HG02981 (cell line): Measurements from ENCODE around the gene FALEC.
"Not testable (repeated sequence)": the region's sequence is repeated elsewhere in the genome, so short reads cannot be mapped to it uniquely, and the experiment has no call there.

ENCODE experiments used
- ATAC-seq: cut with Tn5 transposase; IDR thresholded peaks from one replicate; pipeline ENCODE4 v1.9.1; 2021; ENCODE audit warnings: mild to moderate bottlenecking, moderate library complexity; ENCODE audit not compliant: unreplicated experiment

FALEC gene

DNA sequence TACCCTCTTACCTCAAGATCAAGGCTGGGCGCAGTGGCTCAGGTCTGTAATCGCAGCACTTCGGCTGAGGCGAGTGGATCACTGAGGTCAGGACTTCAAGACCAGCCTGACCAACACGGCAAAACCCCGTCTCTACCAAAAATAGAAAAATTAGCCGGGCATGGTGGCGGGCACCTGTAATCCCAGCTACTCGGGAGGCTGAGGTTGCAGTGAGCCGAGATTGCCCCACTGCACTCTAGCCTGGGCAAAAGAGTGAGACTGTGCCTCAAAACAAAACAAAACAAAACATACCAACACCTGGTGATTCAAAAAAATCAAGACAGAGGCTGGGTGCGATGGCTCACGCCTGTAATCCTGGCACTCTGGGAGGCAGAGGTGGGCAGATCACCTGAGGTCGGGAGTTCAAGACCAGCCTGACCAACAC lies 58.1 kb downstream of the FALEC start:
- ATAC-seq: not testable (repeated sequence)

GRCh38 chr1:150574260-150575071 lies 58.9 kb downstream of the FALEC start:
- ATAC-seq: no peak

- no peak for ATAC-seq
Observed at GRCh38 chr1:150575072-150575489, 59.5 kb downstream of the FALEC start.

DNA sequence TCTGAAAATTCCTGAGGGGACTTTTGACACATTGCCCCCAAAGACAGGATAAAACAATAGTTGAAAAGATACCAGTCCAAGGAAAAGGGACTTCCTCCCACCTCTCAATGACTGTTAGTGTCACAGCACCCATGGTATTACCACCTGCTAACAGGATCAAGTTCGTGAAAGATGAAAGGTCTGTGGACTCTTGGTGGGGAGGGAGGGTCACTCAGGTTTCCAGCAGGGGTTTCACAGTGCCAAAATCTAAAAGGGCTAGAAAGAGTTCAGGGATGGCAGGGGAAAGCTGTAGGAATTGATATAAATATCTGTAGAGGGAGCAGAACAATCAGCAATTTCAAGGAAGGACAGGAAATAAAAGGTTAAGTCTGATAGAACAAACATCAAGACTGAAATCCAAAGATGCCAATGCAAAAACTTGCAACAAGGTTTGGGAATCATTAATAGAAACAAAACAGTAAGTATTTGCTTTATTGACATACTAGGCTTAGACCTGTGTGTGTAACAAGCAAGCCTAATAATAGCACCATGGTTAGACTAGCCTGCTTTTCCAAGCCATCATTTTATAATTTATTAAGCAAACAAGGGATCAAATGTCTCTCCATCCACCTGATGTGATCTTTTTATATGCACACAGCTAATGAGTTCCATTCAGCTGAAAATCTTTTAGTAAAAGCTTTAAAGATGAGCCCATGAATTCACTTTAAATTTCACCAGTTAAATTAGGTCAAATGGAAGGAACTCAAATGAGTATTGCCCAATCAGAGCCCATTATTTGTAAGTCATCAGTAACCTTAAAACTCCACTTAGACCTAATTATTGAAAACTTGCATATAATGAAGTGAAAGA lies 60.2 kb downstream of the FALEC start:
- ATAC-seq: no peak

GRCh38 chr1:150576367-150576711 lies 60.8 kb downstream of the FALEC start:
- no peak for ATAC-seq

DNA sequence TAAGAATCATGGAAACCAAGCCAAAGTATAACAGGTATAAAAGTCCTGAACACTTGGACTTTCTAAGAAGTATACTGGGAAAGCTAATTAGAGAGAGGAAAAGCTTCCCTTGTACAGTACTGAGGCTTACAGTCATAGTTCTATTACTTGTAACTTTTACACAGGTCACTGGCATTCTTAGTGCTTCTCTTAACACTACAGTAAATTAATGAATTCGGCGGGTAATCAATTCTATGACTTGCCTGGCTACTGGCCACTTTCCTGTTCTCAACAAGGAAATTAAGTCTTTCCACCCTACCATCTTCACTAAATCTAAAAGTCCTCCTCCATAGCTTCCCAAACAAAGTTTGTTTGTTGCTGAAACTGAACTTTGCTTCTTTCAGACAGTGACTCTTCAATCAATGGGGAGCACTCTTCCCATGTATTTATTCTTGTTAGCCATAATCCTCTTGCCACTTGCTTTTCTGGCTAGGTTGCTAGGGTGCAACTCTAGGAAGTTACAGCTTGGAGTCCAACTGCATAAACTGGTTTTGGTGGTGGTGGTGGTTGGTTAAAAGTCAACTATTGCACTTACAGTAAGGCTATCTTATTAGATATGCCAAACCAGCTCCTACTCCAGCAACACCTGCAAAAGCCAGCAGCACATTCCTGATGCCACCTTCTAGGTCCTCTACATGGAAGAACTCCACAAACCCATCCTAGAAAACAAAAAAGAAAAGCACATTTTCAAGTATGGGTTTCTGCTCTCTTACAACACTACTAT lies 61.4 kb downstream of the FALEC start:
- no peak for ATAC-seq

- no peak for ATAC-seq
Observed at GRCh38 chr1:150577557-150578271, 62.2 kb downstream of the FALEC start.

DNA sequence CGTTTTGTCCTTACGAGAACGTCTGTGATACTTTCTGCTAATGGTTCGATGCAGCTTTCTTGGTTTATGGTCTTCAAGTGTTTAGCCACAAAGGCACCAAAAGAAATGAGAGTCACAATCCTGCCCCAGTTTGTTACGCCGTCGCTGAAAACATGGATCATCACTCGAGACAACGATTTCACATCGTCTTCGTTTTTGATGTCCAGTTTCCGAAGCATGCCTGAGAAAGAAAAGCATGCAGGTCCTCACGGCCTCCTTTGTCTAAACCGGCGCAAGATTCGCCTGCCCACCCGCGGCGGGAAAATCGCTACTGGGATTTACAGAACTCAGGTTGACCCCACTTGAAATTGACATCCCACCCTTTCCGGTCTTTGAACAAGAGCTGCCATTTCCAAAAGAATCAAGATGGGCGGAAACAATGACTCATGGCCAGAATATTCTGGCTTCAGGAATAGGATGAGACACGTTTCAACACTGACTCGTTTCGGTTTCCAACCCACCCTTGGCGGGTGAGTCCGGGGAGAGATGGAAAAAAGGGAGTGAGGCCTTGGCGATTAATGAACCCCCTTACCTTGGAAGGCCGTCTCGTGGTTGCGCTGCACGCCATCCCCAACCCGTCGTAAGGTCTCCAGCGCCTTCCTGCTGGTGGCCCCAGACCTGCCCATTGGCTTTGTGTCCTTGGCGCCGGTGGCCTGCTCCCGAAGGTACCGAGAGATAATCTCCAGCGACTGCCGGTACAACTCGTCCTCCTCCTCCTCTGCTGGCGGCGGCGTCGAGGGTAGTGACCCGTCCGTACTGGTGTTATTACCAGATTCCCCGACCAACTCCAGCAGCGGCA lies 62.9 kb downstream of the FALEC start:
- peak; percentile 3 for ATAC-seq

DNA sequence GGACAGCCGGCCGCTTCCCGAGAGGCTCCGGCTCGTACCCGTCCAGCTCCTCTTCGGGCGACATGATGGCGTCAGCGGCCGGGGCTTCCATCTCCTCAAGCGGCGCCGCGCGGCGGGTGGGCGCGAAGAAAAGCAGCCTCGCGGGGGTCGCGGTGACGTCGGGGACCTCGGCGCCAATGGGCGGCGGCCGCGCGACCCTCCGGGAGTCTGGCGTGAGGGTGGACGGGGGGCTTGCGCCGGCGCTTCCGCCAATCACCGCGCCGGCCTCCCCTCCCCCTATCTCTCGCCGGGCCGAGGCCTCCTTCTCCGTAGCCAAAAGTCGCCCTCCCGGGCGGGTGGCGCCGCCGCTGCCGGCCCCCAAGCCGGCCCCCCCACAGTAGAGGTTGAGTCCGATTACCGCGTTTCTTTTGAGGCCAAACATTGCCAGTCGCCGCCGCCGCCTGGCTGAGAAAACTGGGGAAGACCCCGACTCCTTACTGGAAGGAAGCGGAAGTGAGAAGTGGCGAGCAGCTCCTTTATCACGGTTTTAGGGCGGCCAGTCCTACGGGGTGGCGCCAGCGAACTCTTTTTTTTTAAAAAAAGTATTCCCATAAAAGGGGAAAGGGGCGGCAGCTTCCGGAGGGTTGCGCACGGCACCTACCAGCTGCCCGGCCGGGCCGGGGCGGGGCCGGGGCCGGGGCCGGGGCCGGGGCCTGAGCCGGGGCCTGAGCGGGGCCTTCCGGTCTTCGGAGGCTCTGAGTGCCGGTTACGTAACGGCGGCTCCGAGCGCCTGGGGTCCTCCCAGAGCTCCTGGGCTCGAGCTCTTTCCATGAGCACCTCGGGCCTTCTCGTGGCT lies 63.8 kb downstream of the FALEC start, which contains the start of gene MCL1:
MCL1 (minus strand) TSS at position 501 of the 835 bp plus-strand sequence; CDS start at position 421, 80 bp downstream.
- peak; percentile 86 for ATAC-seq

- ATAC-seq: no peak
Observed at GRCh38 chr1:150579945-150580642, 64.5 kb downstream of the FALEC start.

- not testable (repeated sequence) for ATAC-seq
Observed at GRCh38 chr1:150580966-150581365, 65.4 kb downstream of the FALEC start.

- ATAC-seq: not testable (repeated sequence)
Observed at GRCh38 chr1:150581437-150581836, 65.9 kb downstream of the FALEC start.

- ATAC-seq: not testable (repeated sequence)
Observed at GRCh38 chr1:150581962-150582361, 66.4 kb downstream of the FALEC start.

DNA sequence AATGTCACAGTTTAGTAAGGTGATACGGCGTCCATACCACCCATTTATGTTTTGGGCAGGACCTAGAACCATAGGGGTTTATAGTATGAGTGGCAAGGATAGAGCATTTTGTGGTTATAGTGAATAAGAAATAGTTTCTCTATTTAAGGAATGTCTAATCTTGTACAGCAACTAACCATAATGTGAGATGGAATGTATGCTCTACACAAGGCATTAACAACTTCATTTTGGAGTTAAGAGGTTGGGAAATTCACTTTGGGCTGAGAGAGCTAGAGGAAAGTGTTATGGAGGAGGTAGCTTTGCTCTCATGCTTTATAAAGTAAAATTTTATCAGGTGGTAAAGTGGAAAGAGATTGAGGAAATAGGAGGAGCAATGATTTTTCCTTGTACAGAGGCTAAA lies 66.8 kb downstream of the FALEC start:
- no peak for ATAC-seq
